Ovary (tissue), 9 donors: ENCODE results near the gene TMED3. TPM values are rescaled to one million over a fixed set of nuclear protein-coding genes. Genes with fewer than 3 reads are reported as not detected.
A peak's percentile ranks its signal among the peaks of the same experiment; 100 is the strongest.

Experiments used
- DNase-seq, 5 donors: peaks; one replicate each; pipeline ENCODE4 v3.0.0-alpha.2; 2019 to 2020
- H3K27ac ChIP-seq, 2 donors: fragments of 200-600 bp; one replicate each; pipeline versions ENCODE4 v1.5.1 to v1.8.0; 2019 to 2022
- H3K27me3 ChIP-seq: fragments of 200-600 bp; one replicate; pipeline ENCODE4 v1.8.0; 2022
- H3K36me3 ChIP-seq: fragments of 200-600 bp; sonication (generic); one replicate; pipeline ENCODE4 v1.5.1; 2019
- H3K4me1 ChIP-seq: one replicate; pipeline ENCODE4 v1.8.1; 2013; ENCODE audit warnings: mild to moderate bottlenecking, moderate library complexity; ENCODE audit not compliant: insufficient read depth
- H3K4me3 ChIP-seq: fragments of 200-600 bp; sonication (generic); one replicate; pipeline ENCODE4 v1.5.1; 2017
- H3K9me3 ChIP-seq, 2 donors: fragments of 200-600 bp in 1 of 2; sonication (generic) in 1 of 2; one replicate each; pipeline versions ENCODE4 v1.5.1 to v1.8.1; 2013 to 2019; ENCODE audit warnings: mild to moderate bottlenecking in 1 of 2, moderate library complexity in 1 of 2
- EP300 ChIP-seq: sonication (generic); formaldehyde crosslinking; IDR thresholded peaks from one replicate; pipeline ENCODE4 v1.6.1; 2017; ENCODE audit warnings: antibody characterized with exemption
- POLR2A ChIP-seq: fragments of 450-650 bp; IDR thresholded peaks from one replicate; pipeline ENCODE4 v1.6.1; 2017; ENCODE audit warnings: antibody characterized with exemption, mild to moderate bottlenecking, moderate library complexity
- WGBS, 3 donors: extraction: QIAGEN DNeasy Blood & Tissue Kit in 1 of 3; methylation state at CpG; one replicate each; pipeline versions ENCODE4 v1.1.5 to v1.1.7; 2013 to 2017; 5-methylcytosine and 5-hydroxymethylcytosine counted together
- intact Hi-C, 4 donors: fragments of 100-400 bp; cut with DNase I; formaldehyde crosslinking; loops; one replicate each; pipeline versions ENCODE4 v1.11.0 to v1.15.1; 2022 to 2023
- polyA plus RNA-seq, 2 donors: library from polyadenylated mRNA; stranded (reverse); fragments of 200-250 nt in 1 of 2; fragments of 350-450 nt in 1 of 2; fragmentation: Illumina TruSeq in 1 of 2; extraction: RNeasy Lipid Tissue Mini Kit (QIAGEN cat#74804) in 1 of 2; gene quantifications; one replicate each; pipeline ENCODE4 v1.2.3, GENCODE V29; 2013 to 2014
- total RNA-seq, 7 donors: library from RNA; depleted of rRNA in 2 of 7; stranded (reverse); fragments of >200 nt in 2 of 7; fragmentation: NEBNext Ultra II Directional in 3 of 7; extraction: Animal tissue kit (Norgen Biotek cat#: 25700) in 3 of 7; gene quantifications; one replicate each; pipeline versions ENCODE4 v1.1.0 to v1.2.4, GENCODE V29; 2016 to 2023
- TF ChIP-seq, protein P1 (sequence below), 3 donors: fragments of 450-650 bp in 2 of 3; fragments of 200-600 bp in 1 of 3; IDR thresholded peaks; one replicate each; pipeline versions ENCODE4 v1.5.1 to v1.8.0; 2016 to 2022; ENCODE audit warnings: antibody characterized with exemption in 3 of 3, mild to moderate bottlenecking in 1 of 3
- donor health status: DM: no; HTN: no; CAD: no; lungs with moderate emphysema.
- donor health status: DM: no; HTN: no; CAD: no.
- donor health status: Bipolar disorder and iron deficiency.
- donor health status: DM: yes; HTN: yes; CAD: no.
- donor health status: DM: no; HTN: no; CAD: no.
- donor health status: DM: yes; HTN: yes; CAD: no.

Gene TMED3
- total and polyA plus RNA-seq, 9 donors: 22.4 to 51.6 (median 34.6) TPM

GRCh38 chr15:79307251-79307650 lies 3.7 kb upstream of the TMED3 start:
- no peaks in the 10 kb centered on the region for H3K9me3 ChIP-seq
- H3K27me3 ChIP-seq: no peaks in the 10 kb centered on the region
- no peak overlapping the region for H3K27ac ChIP-seq
- intact Hi-C loops: no loop called here
- H3K4me1 ChIP-seq: peaks cover 9% of the 10 kb centered on the region
- DNase-seq: no peak
- 41 to 60% (median 52%) methylated on average over 4 of the region's 4 CpGs for WGBS, 3 donors
- no peak overlapping the region for H3K4me3 ChIP-seq
- no peaks in the 10 kb centered on the region for H3K36me3 ChIP-seq
- TF ChIP-seq, protein P1, sequence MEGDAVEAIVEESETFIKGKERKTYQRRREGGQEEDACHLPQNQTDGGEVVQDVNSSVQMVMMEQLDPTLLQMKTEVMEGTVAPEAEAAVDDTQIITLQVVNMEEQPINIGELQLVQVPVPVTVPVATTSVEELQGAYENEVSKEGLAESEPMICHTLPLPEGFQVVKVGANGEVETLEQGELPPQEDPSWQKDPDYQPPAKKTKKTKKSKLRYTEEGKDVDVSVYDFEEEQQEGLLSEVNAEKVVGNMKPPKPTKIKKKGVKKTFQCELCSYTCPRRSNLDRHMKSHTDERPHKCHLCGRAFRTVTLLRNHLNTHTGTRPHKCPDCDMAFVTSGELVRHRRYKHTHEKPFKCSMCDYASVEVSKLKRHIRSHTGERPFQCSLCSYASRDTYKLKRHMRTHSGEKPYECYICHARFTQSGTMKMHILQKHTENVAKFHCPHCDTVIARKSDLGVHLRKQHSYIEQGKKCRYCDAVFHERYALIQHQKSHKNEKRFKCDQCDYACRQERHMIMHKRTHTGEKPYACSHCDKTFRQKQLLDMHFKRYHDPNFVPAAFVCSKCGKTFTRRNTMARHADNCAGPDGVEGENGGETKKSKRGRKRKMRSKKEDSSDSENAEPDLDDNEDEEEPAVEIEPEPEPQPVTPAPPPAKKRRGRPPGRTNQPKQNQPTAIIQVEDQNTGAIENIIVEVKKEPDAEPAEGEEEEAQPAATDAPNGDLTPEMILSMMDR (IDR thresholded peaks at IDR 0.05): no peak
- TF ChIP-seq EP300 (no peak), POLR2A (no peak)

DNA sequence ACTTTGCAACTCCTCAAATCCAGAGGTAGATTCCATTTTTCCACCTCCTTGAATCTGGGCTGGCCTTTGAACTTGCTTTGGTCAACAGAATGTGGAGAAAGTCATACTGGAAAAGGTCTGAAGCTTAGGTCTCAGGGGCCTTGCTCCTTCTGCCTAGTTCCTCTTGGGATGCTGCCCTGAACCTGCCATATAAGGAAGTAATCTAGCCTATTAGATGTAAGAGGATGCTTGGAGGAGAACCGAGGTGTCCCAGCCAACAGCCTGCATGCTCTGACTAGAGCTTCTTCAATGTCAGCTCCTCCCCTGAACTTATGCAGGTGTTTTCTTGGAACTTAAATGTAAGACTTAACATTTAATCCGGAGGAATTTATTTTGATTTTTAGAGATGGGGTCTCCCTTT lies 2.0 kb upstream of the TMED3 start:
- no peaks in the 10 kb centered on the region for H3K27me3 ChIP-seq
- H3K36me3 ChIP-seq: no peaks in the 10 kb centered on the region
- TF ChIP-seq, protein P1 (IDR thresholded peaks at IDR 0.05): no peak
- TF ChIP-seq POLR2A (no peak), EP300 (no peak)
- no peak for DNase-seq
- no peak overlapping the region for H3K27ac ChIP-seq
- no peaks in the 10 kb centered on the region for H3K9me3 ChIP-seq
- peaks cover 11% of the 10 kb centered on the region for H3K4me1 ChIP-seq
- intact Hi-C loops: no loop called here
- 19 to 37% (median 30%) methylated on average over 2 of the region's 2 CpGs for WGBS, 3 donors
- no peak overlapping the region for H3K4me3 ChIP-seq

DNA sequence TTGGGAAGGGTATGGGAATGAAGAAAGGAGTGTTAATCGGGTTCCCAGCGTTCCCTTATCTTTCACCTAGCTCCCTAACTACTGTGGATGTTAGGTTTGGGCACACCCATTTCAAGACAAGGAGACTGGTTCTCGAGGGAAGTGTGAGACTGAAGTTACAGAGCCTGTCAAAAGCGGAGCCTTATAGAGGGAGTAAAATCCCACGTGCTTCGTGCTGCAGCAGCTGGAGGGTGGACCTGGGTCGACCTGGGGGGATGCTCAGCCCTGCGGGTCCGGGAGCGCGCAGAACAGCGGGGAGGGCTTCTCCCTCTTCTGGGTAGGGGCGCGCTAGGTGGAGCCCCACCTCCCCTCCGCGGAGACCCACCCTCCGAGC lies 314 bp upstream of the TMED3 start:
- H3K4me3 ChIP-seq: peak overlapping the region; percentile 44
- no peaks in the 10 kb centered on the region for H3K36me3 ChIP-seq
- TF ChIP-seq POLR2A (no peak), EP300 (no peak)
- TF ChIP-seq, protein P1 (IDR thresholded peaks at IDR 0.05): no peak
- no peaks in the 10 kb centered on the region for H3K27me3 ChIP-seq
- DNase-seq: no peak
- intact Hi-C loops: no loop called here
- H3K9me3 ChIP-seq: no peaks in the 10 kb centered on the region
- WGBS, 3 donors: 0% methylated on average over 6 to 16 of the region's 17 CpGs
- no peak overlapping the region for H3K27ac ChIP-seq
- peaks cover 11% of the 10 kb centered on the region for H3K4me1 ChIP-seq

DNA sequence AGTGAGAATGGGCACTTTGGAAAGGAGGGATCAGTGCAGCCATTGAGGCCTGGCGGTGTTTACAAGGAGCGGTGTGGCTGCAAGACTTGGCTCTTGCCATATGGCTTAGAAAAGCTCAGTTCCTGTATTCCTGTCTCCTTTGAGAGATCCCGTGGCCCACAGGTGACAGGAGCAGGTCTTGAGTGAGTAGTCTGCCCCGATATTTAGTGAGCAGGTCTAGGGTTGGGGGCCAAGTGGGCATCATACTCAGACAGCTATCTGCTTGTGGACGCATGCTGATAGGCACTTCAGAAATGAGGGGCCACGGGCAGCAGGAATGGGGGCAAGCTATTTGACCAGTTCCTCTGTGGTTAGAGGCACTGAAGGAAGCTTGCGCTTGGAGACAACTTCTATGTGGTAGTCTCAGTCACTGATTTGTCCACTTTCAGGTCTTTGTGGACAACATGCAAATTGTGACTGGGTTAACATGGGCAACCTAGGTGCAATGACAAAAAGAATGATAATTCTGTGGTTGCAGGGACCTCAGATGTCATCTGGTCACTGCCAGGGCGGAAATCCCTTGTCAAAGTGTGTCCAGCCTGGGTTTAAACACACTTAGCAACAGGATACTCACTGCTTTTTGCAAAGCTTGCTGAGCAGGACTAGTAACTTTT lies 1.1 kb downstream of the TMED3 start:
- WGBS, 3 donors: 64 to 71% (median 68%) methylated on average over 8 of the region's 8 CpGs
- DNase-seq: no peak
- no peaks in the 10 kb centered on the region for H3K27me3 ChIP-seq
- no peaks in the 10 kb centered on the region for H3K36me3 ChIP-seq
- peaks cover 11% of the 10 kb centered on the region for H3K4me1 ChIP-seq
- TF ChIP-seq EP300 (no peak), POLR2A (no peak)
- TF ChIP-seq, protein P1 (IDR thresholded peaks at IDR 0.05): no peak
- H3K9me3 ChIP-seq: no peaks in the 10 kb centered on the region
- peak overlapping the region; percentile 44 for H3K4me3 ChIP-seq
- H3K27ac ChIP-seq: no peak overlapping the region
- intact Hi-C loops: no loop called here
